ENCODE results near the gene IFI27.
"Not testable (repeated sequence)": the region's sequence is repeated elsewhere in the genome, so short reads cannot be mapped to it uniquely, and the experiment has no call there.

The IFI27 gene

GRCh38 chr14:94126419-94126677 lies 15.8 kb downstream of the IFI27 start:
- no peak for DNase-seq

GRCh38 chr14:94126800-94127199 lies 16.3 kb downstream of the IFI27 start:
- DNase-seq = no peak

DNA sequence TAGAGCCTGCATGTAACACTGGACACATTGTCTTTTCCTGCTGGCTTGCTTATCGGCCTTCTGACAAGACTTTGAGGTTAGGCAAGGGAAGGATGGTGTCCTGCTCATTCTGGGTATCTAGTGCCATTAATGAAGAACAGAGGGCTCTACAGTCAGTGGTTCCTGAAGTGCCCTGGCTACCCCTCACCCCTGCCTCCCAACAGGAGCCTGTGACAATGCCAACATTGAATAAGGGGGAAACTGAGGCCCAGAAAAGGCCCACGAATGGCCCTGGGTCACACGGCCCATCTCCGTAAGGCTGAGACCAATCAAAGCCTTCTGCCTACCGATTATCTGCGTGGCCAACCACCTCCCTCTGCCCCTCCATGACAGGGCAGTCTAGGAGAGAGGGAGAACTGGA lies 16.8 kb downstream of the IFI27 start:
- no peak for DNase-seq

DNA sequence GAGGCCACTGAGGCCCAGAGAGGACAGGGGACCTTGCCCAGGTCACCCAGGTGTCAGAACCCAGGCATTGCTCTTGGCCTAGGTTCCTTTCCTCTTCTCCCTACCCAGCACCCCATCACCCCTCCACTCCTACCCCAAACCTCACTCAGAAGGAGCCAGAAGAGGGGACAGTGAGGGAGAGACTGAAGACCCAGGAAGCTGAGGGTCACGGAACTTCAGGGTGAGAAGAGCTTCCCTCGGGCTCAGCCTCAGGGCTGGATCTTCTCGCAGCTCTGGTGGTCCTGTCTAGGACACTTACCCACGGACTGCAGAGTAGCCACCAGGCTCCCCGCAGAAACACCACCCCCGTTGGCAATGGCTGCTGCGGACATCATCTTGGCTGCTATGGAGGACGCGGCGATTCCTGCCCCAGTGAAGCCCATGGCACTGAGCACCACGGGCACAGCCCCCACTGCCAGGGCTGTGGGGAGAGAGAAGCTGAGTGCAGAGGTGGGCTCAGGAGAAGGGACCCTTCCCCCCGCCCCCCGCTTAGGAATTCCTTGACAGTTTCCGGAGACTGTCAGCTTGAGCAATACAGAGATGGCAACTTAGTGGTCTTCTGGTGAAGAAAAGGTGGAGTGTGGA lies 17.8 kb downstream of the IFI27 start:
- no peak for DNase-seq

DNA sequence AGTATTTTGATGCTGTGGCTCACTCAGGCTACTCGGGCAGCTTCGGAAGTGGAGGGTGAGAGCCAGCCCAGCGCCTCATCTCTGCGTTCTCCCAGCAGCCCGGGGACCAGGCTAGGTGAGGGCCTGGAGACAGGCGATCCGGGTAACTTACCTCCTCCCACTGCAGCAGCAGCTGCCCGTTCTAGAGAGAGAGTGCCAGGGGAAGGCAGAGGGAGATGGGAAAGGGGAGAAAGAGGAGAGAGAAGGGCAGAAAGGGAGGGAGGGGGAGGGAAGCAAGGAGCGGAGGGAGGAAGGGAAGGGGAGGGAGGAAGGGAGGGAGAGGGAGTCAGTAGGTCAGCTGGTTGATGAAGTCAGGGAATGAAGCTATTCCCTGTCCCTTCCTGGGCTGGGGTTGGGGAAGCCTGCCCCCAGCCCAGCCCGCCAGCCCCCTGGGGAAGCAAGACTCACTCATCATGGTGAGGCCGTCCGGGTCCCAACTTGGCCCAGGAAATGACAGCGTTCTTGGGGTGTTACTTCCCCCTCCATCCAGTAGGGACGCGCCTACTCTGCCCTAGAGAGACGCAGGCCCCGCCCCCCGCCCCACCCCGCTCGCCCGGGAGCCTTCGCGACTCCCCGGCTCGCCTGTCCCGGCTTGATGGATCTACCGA lies 18.7 kb downstream of the IFI27 start, which contains the start of gene IFI27L2:
Gene IFI27L2, minus strand, starts transcription at position 494 of the 647 bp plus-strand sequence. Its CDS starts 40 bp downstream, at position 454.
- peak; percentile 49 to 84 (median 60) for DNase-seq

DNA sequence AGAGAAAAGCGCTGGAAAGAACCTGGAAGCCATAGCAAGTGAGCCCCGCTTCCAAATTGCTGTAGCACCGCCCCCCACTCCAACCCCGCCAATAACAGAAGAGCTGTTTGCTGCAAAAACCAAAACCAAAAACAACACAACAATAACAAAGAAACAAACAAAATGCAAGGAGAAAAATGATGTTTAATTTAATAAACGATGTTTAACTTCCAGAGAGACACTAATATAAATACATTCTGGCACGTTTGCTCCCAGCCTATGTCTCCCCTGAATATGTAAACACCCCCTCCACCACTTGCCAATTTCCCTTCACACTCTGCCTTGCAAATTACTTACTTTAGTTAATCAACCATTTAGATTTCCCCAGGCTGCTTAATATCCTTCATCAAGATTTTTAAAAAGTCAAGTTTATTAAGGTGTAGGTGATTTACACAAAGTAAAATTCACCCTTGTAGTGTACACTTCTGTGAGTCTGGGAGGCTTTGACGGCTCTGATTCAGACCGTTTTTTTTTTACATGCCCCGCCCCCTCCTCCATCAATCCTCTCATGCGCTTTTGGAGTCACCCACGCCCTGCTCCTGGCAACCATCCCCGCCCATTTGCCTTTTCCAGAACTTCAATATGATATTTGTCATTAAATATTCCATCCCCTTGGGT lies 19.4 kb downstream of the IFI27 start:
- peak in 2 of 5 donors; percentile 11 to 48 for DNase-seq

- peak in 4 of 5 donors; percentile 35 to 70 (median 52) for DNase-seq
Observed at GRCh38 chr14:94132285-94132887, 21.9 kb downstream of the IFI27 start.

DNA sequence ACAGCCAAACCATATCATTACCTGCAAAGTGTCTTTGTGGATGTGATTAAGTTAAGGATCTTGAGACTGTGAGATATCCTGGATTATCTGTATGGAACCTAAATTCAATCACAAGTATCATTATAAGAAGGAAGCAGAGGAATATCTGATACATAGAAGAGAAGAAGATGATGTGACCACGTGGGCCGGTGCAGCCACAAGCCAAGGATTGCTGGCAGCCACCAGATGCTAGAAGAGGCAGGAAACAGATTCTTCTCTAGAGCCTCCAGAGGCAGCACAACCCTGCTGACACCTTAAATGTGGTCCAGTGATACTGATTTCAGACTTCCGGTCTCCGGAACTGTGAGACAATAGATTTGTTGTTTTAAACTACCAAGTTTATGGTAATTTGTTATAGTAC lies 24.9 kb downstream of the IFI27 start:
- peak in 1 of 5 donors; percentile 6 for DNase-seq

DNA sequence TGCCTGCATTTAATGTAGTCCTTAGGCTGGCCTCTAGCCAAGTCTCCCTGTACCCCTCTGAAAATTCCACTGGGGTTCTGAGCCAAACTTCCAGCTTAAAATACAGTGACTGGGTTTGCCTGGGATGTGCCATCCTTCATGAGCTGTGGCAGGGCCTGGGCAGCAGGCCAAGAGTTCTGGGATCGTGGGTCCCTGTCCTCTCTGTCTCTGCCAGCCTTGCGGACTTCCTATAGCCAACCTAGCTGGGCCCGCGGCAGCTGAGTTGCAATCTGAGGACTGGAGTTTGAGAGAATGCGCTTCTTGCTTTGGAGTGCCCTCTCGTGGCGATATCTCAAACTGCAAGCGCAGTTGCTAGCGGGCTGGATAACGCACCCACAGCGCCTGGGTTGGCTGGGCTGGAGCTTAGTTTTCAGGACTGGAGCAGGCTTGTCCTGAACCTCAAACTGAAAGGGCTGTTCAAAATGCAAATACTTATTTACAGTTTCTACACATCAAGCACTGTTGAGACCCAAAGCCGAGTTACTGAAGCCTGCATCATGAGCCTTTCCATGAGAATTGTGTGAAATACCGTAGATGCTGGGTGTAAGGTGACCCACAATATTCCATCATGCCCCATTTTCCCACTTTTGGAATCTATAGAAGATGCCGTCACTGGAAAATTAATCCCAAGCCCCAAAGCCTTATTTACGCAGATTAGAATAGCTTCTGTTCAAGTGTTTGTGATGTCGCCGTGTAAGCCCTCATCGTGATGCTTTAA lies 26.2 kb downstream of the IFI27 start:
- peak; percentile 58 to 81 (median 71) for DNase-seq

GRCh38 chr14:94138251-94138650 lies 27.7 kb downstream of the IFI27 start:
- no peak for DNase-seq

- no peak for DNase-seq
Observed at GRCh38 chr14:94139006-94139405, 28.5 kb downstream of the IFI27 start.

DNA sequence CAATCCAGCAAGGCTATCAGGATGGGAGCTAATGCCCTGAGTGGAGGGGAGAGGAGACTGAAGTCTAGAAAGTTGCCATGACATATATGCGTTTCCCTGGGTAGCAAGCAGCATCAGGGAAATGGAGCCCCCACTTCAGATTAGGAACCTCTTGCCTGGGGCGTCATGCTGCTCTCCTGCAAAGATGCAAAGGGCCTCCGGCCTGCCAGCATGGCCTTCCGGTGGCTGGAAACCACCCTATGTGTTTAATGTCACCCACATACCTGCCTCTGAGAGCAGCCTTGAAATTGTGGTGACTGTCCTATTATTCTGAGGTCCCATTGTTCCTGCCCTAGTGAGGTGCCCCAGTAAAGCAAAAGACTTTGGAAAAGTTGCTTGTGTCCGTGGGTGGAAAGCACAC lies 28.9 kb downstream of the IFI27 start:
- DNase-seq = no peak

- DNase-seq = no peak
Observed at GRCh38 chr14:94142247-94142646, 31.7 kb downstream of the IFI27 start.

DNA sequence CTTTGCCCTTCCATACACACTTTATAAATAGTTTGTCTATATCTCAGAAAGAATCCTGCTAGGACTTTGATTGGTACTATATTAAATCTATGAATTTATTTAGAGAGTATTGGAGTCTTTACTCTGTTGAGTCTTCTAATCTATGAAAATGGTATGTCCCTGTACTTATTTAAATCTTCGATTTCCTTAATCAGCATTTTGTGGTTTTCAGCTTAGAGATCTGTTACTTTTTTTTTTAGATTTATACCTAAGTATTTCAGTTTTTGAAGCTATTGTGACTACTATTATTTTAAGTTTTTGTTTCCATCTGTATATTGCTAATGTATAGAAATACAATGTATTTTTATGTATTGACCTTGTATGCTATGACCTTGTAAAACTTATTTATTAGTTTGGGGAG lies 32.3 kb downstream of the IFI27 start:
- no peak for DNase-seq

GRCh38 chr14:94143239-94143638 lies 32.7 kb downstream of the IFI27 start:
- DNase-seq = no peak

- no peak for DNase-seq
Observed at GRCh38 chr14:94143711-94144110, 33.2 kb downstream of the IFI27 start.

GRCh38 chr14:94144765-94145164 lies 34.2 kb downstream of the IFI27 start:
- peak in 1 of 5 donors; percentile 20 for DNase-seq

- DNase-seq = no peak
Observed at GRCh38 chr14:94145902-94146527, 35.5 kb downstream of the IFI27 start.

GRCh38 chr14:94152676-94153075 lies 42.1 kb downstream of the IFI27 start:
- DNase-seq = no peak

DNA sequence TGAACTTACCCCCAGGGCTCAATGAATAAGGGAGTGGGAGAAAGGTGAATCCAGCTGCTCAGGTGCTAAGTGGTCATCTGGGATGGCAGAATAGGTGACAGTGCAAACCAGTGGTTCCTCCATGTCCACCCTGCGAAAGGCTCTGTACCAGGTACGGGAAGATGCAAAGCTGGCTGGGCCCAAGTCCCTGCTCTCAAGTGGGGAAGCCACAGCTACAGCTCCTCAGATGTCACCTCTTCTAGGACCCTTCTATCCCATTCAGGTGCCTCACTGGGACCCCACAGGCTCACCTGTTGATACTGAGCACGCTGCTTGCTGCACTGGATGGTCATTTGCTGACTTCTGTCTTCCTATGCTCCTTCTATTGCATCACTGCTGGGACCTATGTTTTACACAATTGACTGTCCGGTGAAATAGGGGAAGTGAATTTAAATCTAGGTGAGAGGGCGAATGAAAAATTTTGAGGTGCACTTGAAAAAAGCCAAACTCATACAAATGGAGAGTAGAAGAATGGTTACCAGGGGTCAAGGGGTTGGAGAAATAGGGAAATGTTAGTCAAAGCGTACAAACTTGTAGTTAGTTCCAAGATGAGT lies 43.3 kb downstream of the IFI27 start:
- no peak for DNase-seq

DNA sequence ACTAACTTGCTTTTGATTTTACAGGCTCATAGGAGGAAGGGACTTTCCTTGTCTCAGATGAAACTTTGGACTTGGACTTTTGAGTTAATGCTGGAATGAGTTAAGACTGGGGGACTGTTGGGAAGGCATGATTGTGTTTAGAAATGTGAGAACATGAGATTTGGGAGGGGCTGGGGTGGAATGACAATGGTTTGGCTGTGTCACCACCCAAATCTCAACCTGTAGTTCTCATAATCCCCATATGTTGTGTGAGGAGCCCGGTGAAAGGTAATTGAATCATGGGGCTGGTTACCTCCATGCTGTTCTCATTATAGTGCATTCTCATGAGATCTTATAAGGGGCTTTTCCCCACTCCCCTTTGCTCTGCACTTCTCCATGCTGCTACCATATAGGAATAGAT lies 45.6 kb downstream of the IFI27 start:
- DNase-seq = not testable (repeated sequence)

DNA sequence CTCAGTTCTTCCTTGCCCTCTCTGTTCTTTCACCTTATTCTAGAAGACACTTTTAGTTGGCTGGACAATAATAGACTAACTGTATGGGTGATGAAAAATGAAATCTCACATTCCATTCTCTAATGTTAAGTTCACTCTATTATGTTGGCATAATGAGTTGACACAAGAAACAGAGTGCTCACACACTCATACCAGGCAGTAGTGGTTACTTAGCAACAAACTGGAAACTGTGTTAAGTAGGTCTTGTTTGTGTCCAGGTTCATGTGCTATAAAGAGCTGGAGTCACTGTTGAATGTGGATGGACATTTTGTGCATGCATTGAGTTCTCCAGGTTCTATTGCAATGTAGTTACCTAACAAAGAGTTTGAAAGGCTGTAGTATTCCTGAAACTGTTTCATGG lies 46.7 kb downstream of the IFI27 start:
- DNase-seq = no peak

Data from T-helper 1 cell (primary cell).